GM23338 (cell line): ENCODE results near the gene BRD2. TPM values are rescaled to one million over a fixed set of nuclear protein-coding genes. Genes with fewer than 3 reads are reported as not detected.

Source experiments
- ATAC-seq: fragments of 200-7000 bp; cut with Tn5 transposase; 3 replicates; pipeline ENCODE4 v1.9.1; 2020
- DNase-seq: peaks from one replicate; pipeline ENCODE4 v3.0.0-alpha.2; 2015; ENCODE audit warnings: low spot score
- H2AFZ ChIP-seq: fragments of 200-600 bp; sonication (generic); 2 replicates; pipeline ENCODE4 v1.8.0; 2016; ENCODE audit warnings: antibody characterized with exemption, mild to moderate bottlenecking, moderate library complexity
- H3F3A ChIP-seq: fragments of 200-600 bp; sonication (generic); replicated peaks from 2 replicates; pipeline ENCODE4 v1.8.0; 2017; ENCODE audit warnings: antibody characterized with exemption, mixed run types, low read depth
- H3K27ac ChIP-seq: fragments of 200-600 bp; sonication (generic); 2 replicates; pipeline ENCODE4 v1.6.1; 2016; ENCODE audit warnings: low read depth
- H3K27me3 ChIP-seq: fragments of 200-600 bp; sonication (generic); 2 replicates; pipeline ENCODE4 v1.8.0; 2016; ENCODE audit warnings: mild to moderate bottlenecking, mixed run types, moderate library complexity; ENCODE audit not compliant: insufficient read depth
- H3K36me3 ChIP-seq: fragments of 200-600 bp; sonication (generic); 2 replicates; pipeline ENCODE4 v1.8.0; 2016; ENCODE audit warnings: mild to moderate bottlenecking; ENCODE audit not compliant: insufficient read depth
- H3K4me1 ChIP-seq: fragments of 200-600 bp; sonication (generic); 2 replicates; pipeline ENCODE4 v1.8.0; 2016; ENCODE audit warnings: mild to moderate bottlenecking, moderate library complexity; ENCODE audit not compliant: insufficient read depth
- H3K4me2 ChIP-seq: fragments of 200-600 bp; sonication (generic); 2 replicates; pipeline ENCODE4 v1.7.1; 2017; ENCODE audit warnings: mixed run types
- H3K4me3 ChIP-seq: fragments of 200-600 bp; sonication (generic); 2 replicates; pipeline ENCODE4 v1.6.1; 2016; ENCODE audit warnings: mixed run types
- H3K79me2 ChIP-seq: fragments of 200-600 bp; sonication (generic); replicated peaks from 2 replicates; pipeline ENCODE4 v1.8.0; 2017; ENCODE audit warnings: mild to moderate bottlenecking; ENCODE audit not compliant: insufficient read depth
- H3K9me2 ChIP-seq: fragments of 200-600 bp; sonication (generic); 2 replicates; pipeline ENCODE4 v1.8.0; 2017; ENCODE audit not compliant: insufficient read depth
- H4K20me1 ChIP-seq: fragments of 200-600 bp; sonication (generic); replicated peaks from 2 replicates; pipeline ENCODE4 v1.8.0; 2017; ENCODE audit warnings: mild to moderate bottlenecking; ENCODE audit not compliant: insufficient read depth
- H3K27ac Mint-ChIP-seq: 2 replicates; pipeline ENCODE4 v1.8.0; 2020; ENCODE audit warnings: inconsistent platforms, mild to moderate bottlenecking, moderate library complexity, mixed read lengths
- H3K27me3 Mint-ChIP-seq: 3 replicates; pipeline ENCODE4 v1.8.0; 2022; ENCODE audit warnings: low read depth, mild to moderate bottlenecking, moderate library complexity, mixed read lengths, inconsistent platforms; ENCODE audit not compliant: insufficient read depth, poor library complexity
- H3K36me3 Mint-ChIP-seq: 3 replicates; pipeline ENCODE4 v1.8.0; 2021; ENCODE audit warnings: low read depth, mild to moderate bottlenecking, inconsistent platforms, moderate library complexity, mixed read lengths
- H3K4me1 Mint-ChIP-seq: 3 replicates; pipeline ENCODE4 v1.8.0; 2020; ENCODE audit warnings: mild to moderate bottlenecking, inconsistent platforms, mixed read lengths
- H3K4me3 Mint-ChIP-seq: 3 replicates; pipeline ENCODE4 v1.8.0; 2021; ENCODE audit warnings: moderate library complexity, mild to moderate bottlenecking, inconsistent platforms, mixed read lengths
- H3K9me3 Mint-ChIP-seq: 3 replicates; pipeline ENCODE4 v1.8.0; 2020; ENCODE audit warnings: moderate library complexity, mild to moderate bottlenecking, inconsistent platforms, mixed read lengths
- CREB1 ChIP-seq: fragments of 250-450 bp; sonication (Bioruptor Pico); IDR thresholded peaks from 2 replicates; pipeline ENCODE4 v1.5.0; 2020; ENCODE audit warnings: low read depth, mild to moderate bottlenecking, moderate library complexity
- EZH2 ChIP-seq: fragments of 200-600 bp; sonication (generic); IDR thresholded peaks from one replicate; pipeline ENCODE4 v1.8.0; 2017; ENCODE audit warnings: antibody characterized with exemption, mild to moderate bottlenecking, low read depth; ENCODE audit not compliant: unreplicated experiment
- JUNB ChIP-seq: IDR thresholded peaks from one replicate; pipeline ENCODE4 v1.6.1; 2016; ENCODE audit warnings: antibody characterized with exemption; ENCODE audit not compliant: unreplicated experiment
- NANOG ChIP-seq: IDR thresholded peaks from 2 replicates; pipeline ENCODE4 v1.6.1; 2016; ENCODE audit warnings: antibody characterized with exemption, borderline replicate concordance
- POLR2AphosphoS5 ChIP-seq: IDR thresholded peaks from 2 replicates; pipeline ENCODE4 v1.6.1; 2016; ENCODE audit warnings: antibody characterized with exemption, low read depth
- REST ChIP-seq: IDR thresholded peaks from one replicate; pipeline ENCODE4 v1.6.1; 2018; ENCODE audit warnings: antibody characterized with exemption; ENCODE audit not compliant: unreplicated experiment
- STAT1 ChIP-seq: IDR thresholded peaks from one replicate; pipeline ENCODE4 v1.6.1; 2016; ENCODE audit warnings: antibody characterized with exemption; ENCODE audit not compliant: unreplicated experiment
- ZNF114 ChIP-seq: fragments of 250-450 bp; sonication (Bioruptor Pico); IDR thresholded peaks from 2 replicates; pipeline ENCODE4 v1.5.0; 2020; ENCODE audit warnings: mild to moderate bottlenecking, moderate library complexity
- ZNF462 ChIP-seq: fragments of 250-450 bp; sonication (Bioruptor Pico); IDR thresholded peaks from 2 replicates; pipeline ENCODE4 v1.5.0; 2020; ENCODE audit warnings: mild to moderate bottlenecking, moderate library complexity
- polyA plus RNA-seq: library from polyadenylated mRNA; unstranded; fragments of >200 nt; fragmentation: Nextera tagmentation; extraction: Ambion mirVana; gene quantifications from 2 replicates; pipeline ENCODE4 v1.2.1, GENCODE V29; 2016
- total RNA-seq: library from RNA; depleted of rRNA; stranded (reverse); fragments of >200 nt; shearing (Covaris generic); gene quantifications from 2 replicates; pipeline ENCODE4 v1.2.3, GENCODE V29; 2014
- TF ChIP-seq, protein P1 (sequence below): IDR thresholded peaks from 2 replicates; pipeline ENCODE4 v1.6.1; 2016; ENCODE audit warnings: antibody characterized with exemption

Gene BRD2
- total and polyA plus RNA-seq, 2 experiments from 2014 or later = 84.9 to 169 TPM

GRCh38 chr6:32920715-32921114 lies 47.7 kb upstream of the BRD2 start (continued):
- TF ChIP-seq ZNF462 (CRISPR knock-in tag) = no peak
- TF ChIP-seq CREB1 = no peak
- no peak for TF ChIP-seq NANOG
- no peak for TF ChIP-seq POLR2AphosphoS5

DNA sequence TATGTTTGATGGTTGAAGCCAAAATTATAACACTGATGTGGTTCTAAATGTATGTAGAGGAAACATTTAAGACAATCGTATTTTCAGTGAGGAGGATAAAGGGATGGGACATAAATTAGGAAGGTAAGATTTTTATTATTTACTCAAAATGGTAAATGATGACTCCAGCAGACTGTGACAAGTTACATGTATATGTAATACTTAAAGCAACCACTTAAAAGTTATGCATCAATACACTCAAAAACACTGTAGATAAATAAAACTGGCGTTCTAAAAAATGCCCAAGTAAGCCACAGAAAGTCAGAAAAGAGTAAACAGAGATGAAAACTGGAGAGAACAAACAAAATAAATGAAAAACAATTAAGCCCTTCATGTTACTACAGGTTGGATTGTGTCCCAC lies 46.3 kb upstream of the BRD2 start:
- Mint-ChIP-seq H3K9me3 (no peaks in the 10 kb centered on the region), H3K4me1 (no peaks in the 10 kb centered on the region), H3K4me3 (no peak overlapping the region), H3K27ac (no peak overlapping the region), H3K36me3 (no peaks in the 10 kb centered on the region), H3K27me3 (peaks cover 4% of the 10 kb centered on the region)
- no peak for ATAC-seq
- no peak overlapping the region for H3K4me2 ChIP-seq
- H3K9me2 ChIP-seq = no peaks in the 10 kb centered on the region
- no peaks in the 10 kb centered on the region for H3K4me1 ChIP-seq
- H3K79me2 ChIP-seq = no peaks in the 10 kb centered on the region
- H3K27me3 ChIP-seq = no peaks in the 10 kb centered on the region
- DNase-seq = no peak
- no peaks in the 10 kb centered on the region for H3K36me3 ChIP-seq
- no peak overlapping the region for H3K4me3 ChIP-seq
- H4K20me1 ChIP-seq = no peaks in the 10 kb centered on the region
- H3F3A ChIP-seq = no peaks in the 10 kb centered on the region
- no peak overlapping the region for H2AFZ ChIP-seq
- no peak overlapping the region for H3K27ac ChIP-seq
- TF ChIP-seq REST = no peak
- no peak for TF ChIP-seq CREB1
- no peak for TF ChIP-seq EZH2
- no peak for TF ChIP-seq STAT1
- TF ChIP-seq, protein P1, sequence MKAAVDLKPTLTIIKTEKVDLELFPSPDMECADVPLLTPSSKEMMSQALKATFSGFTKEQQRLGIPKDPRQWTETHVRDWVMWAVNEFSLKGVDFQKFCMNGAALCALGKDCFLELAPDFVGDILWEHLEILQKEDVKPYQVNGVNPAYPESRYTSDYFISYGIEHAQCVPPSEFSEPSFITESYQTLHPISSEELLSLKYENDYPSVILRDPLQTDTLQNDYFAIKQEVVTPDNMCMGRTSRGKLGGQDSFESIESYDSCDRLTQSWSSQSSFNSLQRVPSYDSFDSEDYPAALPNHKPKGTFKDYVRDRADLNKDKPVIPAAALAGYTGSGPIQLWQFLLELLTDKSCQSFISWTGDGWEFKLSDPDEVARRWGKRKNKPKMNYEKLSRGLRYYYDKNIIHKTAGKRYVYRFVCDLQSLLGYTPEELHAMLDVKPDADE = no peak
- no peak for TF ChIP-seq NANOG
- TF ChIP-seq ZNF114 (CRISPR knock-in tag) = no peak
- no peak for TF ChIP-seq JUNB
